Measurements from ENCODE around the gene ERC1. TPM values are rescaled to one million over a fixed set of nuclear protein-coding genes. Genes with fewer than 3 reads are reported as not detected.

ERC1 gene
- total RNA-seq, 1 donor from 2014 or later = 42.6 TPM

- Mint-ChIP-seq H3K9me3 (no peaks in the 10 kb centered on the region), H3K36me3 (ENCODE audit: low read depth) (no peaks in the 10 kb centered on the region), H3K4me3 (ENCODE audit: low read depth) (no peak overlapping the region), H3K4me1 (ENCODE audit: low read depth) (no peaks in the 10 kb centered on the region), H3K27ac (no peak overlapping the region), H3K27me3 (ENCODE audit: low read depth) (no peaks in the 10 kb centered on the region)
- intact Hi-C loops (cut with micrococcal nuclease) = no loop called here
- DNase-seq (ENCODE audit: low spot score) = no peak
Measured at GRCh38 chr12:1256991-1257390, 266.0 kb downstream of the ERC1 start.

- Mint-ChIP-seq H3K27ac (no peak overlapping the region), H3K9me3 (no peaks in the 10 kb centered on the region), H3K27me3 (ENCODE audit: low read depth) (no peaks in the 10 kb centered on the region), H3K4me3 (ENCODE audit: low read depth) (no peak overlapping the region), H3K36me3 (ENCODE audit: low read depth) (peaks cover 11% of the 10 kb centered on the region), H3K4me1 (ENCODE audit: low read depth) (no peaks in the 10 kb centered on the region)
- intact Hi-C loops (cut with micrococcal nuclease) = no loop called here
- no peak for DNase-seq (ENCODE audit: low spot score)
Measured at GRCh38 chr12:1262011-1262410, 271.0 kb downstream of the ERC1 start.

- Mint-ChIP-seq H3K9me3 (no peaks in the 10 kb centered on the region), H3K27me3 (ENCODE audit: low read depth) (no peaks in the 10 kb centered on the region), H3K4me3 (ENCODE audit: low read depth) (no peak overlapping the region), H3K27ac (no peak overlapping the region), H3K36me3 (ENCODE audit: low read depth) (peaks cover 11% of the 10 kb centered on the region), H3K4me1 (ENCODE audit: low read depth) (peaks cover 4% of the 10 kb centered on the region)
- no peak for DNase-seq (ENCODE audit: low spot score)
- intact Hi-C loops (cut with micrococcal nuclease) = no loop called here
Measured at GRCh38 chr12:1267243-1267642, 276.2 kb downstream of the ERC1 start.

GRCh38 chr12:1272142-1272541 is 281.1 kb downstream of the ERC1 start:
- H3K4me1 Mint-ChIP-seq (ENCODE audit: low read depth) = peaks cover 6% of the 10 kb centered on the region
- DNase-seq (ENCODE audit: low spot score) = no peak
- H3K27me3 Mint-ChIP-seq (ENCODE audit: low read depth) = no peaks in the 10 kb centered on the region
- no peak overlapping the region for H3K27ac Mint-ChIP-seq
- no peak overlapping the region for H3K4me3 Mint-ChIP-seq (ENCODE audit: low read depth)
- H3K9me3 Mint-ChIP-seq = no peaks in the 10 kb centered on the region
- H3K36me3 Mint-ChIP-seq (ENCODE audit: low read depth) = peaks cover 8% of the 10 kb centered on the region
- intact Hi-C loops (cut with micrococcal nuclease) = no loop called here

GRCh38 chr12:1273051-1273450 is 282.0 kb downstream of the ERC1 start:
- no peaks in the 10 kb centered on the region for H3K27me3 Mint-ChIP-seq (ENCODE audit: low read depth)
- no peak for DNase-seq (ENCODE audit: low spot score)
- no peaks in the 10 kb centered on the region for H3K9me3 Mint-ChIP-seq
- peaks cover 11% of the 10 kb centered on the region for H3K36me3 Mint-ChIP-seq (ENCODE audit: low read depth)
- peaks cover 11% of the 10 kb centered on the region for H3K4me1 Mint-ChIP-seq (ENCODE audit: low read depth)
- intact Hi-C loops (cut with micrococcal nuclease) = no loop called here
- H3K4me3 Mint-ChIP-seq (ENCODE audit: low read depth) = no peak overlapping the region
- no peak overlapping the region for H3K27ac Mint-ChIP-seq

GRCh38 chr12:1277905-1278304 is 286.9 kb downstream of the ERC1 start:
- H3K27ac Mint-ChIP-seq = no peak overlapping the region
- H3K4me3 Mint-ChIP-seq (ENCODE audit: low read depth) = no peak overlapping the region
- H3K36me3 Mint-ChIP-seq (ENCODE audit: low read depth) = peaks cover 11% of the 10 kb centered on the region
- no peaks in the 10 kb centered on the region for H3K9me3 Mint-ChIP-seq
- no peak for DNase-seq (ENCODE audit: low spot score)
- no peaks in the 10 kb centered on the region for H3K27me3 Mint-ChIP-seq (ENCODE audit: low read depth)
- H3K4me1 Mint-ChIP-seq (ENCODE audit: low read depth) = peaks cover 14% of the 10 kb centered on the region
- intact Hi-C loops (cut with micrococcal nuclease) = no loop called here

- intact Hi-C loops (cut with micrococcal nuclease) = no loop called here
- Mint-ChIP-seq H3K4me3 (ENCODE audit: low read depth) (no peak overlapping the region), H3K4me1 (ENCODE audit: low read depth) (peaks cover 14% of the 10 kb centered on the region), H3K27ac (no peak overlapping the region), H3K36me3 (ENCODE audit: low read depth) (peaks cover 7% of the 10 kb centered on the region), H3K9me3 (no peaks in the 10 kb centered on the region), H3K27me3 (ENCODE audit: low read depth) (no peaks in the 10 kb centered on the region)
- no peak for DNase-seq (ENCODE audit: low spot score)
Measured at GRCh38 chr12:1279050-1279449, 288.0 kb downstream of the ERC1 start.

GRCh38 chr12:1280059-1280458 is 289.0 kb downstream of the ERC1 start:
- intact Hi-C loops (cut with micrococcal nuclease) = no loop called here
- Mint-ChIP-seq H3K4me3 (ENCODE audit: low read depth) (no peak overlapping the region), H3K9me3 (no peaks in the 10 kb centered on the region), H3K27ac (no peak overlapping the region), H3K36me3 (ENCODE audit: low read depth) (peaks cover 3% of the 10 kb centered on the region), H3K27me3 (ENCODE audit: low read depth) (no peaks in the 10 kb centered on the region), H3K4me1 (ENCODE audit: low read depth) (peaks cover 17% of the 10 kb centered on the region)
- DNase-seq (ENCODE audit: low spot score) = no peak

- intact Hi-C loops (cut with micrococcal nuclease) = no loop called here
- no peak overlapping the region for H3K27ac Mint-ChIP-seq
- H3K9me3 Mint-ChIP-seq = no peaks in the 10 kb centered on the region
- no peaks in the 10 kb centered on the region for H3K27me3 Mint-ChIP-seq (ENCODE audit: low read depth)
- H3K4me3 Mint-ChIP-seq (ENCODE audit: low read depth) = no peak overlapping the region
- H3K4me1 Mint-ChIP-seq (ENCODE audit: low read depth) = peaks cover 17% of the 10 kb centered on the region
- H3K36me3 Mint-ChIP-seq (ENCODE audit: low read depth) = peaks cover 3% of the 10 kb centered on the region
- no peak for DNase-seq (ENCODE audit: low spot score)
Measured at GRCh38 chr12:1281683-1282366, 290.8 kb downstream of the ERC1 start.

- Mint-ChIP-seq H3K36me3 (ENCODE audit: low read depth) (no peaks in the 10 kb centered on the region), H3K9me3 (no peaks in the 10 kb centered on the region), H3K27me3 (ENCODE audit: low read depth) (no peaks in the 10 kb centered on the region), H3K4me3 (ENCODE audit: low read depth) (no peak overlapping the region), H3K4me1 (ENCODE audit: low read depth) (peaks cover 13% of the 10 kb centered on the region), H3K27ac (no peak overlapping the region)
- DNase-seq (ENCODE audit: low spot score) = no peak
- intact Hi-C loops (cut with micrococcal nuclease) = no loop called here
Measured at GRCh38 chr12:1282670-1283315, 291.8 kb downstream of the ERC1 start.

GRCh38 chr12:1283316-1283715 is 292.3 kb downstream of the ERC1 start:
- no peak overlapping the region for H3K27ac Mint-ChIP-seq
- H3K9me3 Mint-ChIP-seq = no peaks in the 10 kb centered on the region
- H3K4me3 Mint-ChIP-seq (ENCODE audit: low read depth) = no peak overlapping the region
- peaks cover 8% of the 10 kb centered on the region for H3K4me1 Mint-ChIP-seq (ENCODE audit: low read depth)
- no peaks in the 10 kb centered on the region for H3K27me3 Mint-ChIP-seq (ENCODE audit: low read depth)
- DNase-seq (ENCODE audit: low spot score) = no peak
- intact Hi-C loops (cut with micrococcal nuclease) = no loop called here
- H3K36me3 Mint-ChIP-seq (ENCODE audit: low read depth) = no peaks in the 10 kb centered on the region

- intact Hi-C loops (cut with micrococcal nuclease) = no loop called here
- H3K27ac Mint-ChIP-seq = no peak overlapping the region
- no peaks in the 10 kb centered on the region for H3K9me3 Mint-ChIP-seq
- H3K4me3 Mint-ChIP-seq (ENCODE audit: low read depth) = no peak overlapping the region
- peaks cover 1% of the 10 kb centered on the region for H3K36me3 Mint-ChIP-seq (ENCODE audit: low read depth)
- H3K4me1 Mint-ChIP-seq (ENCODE audit: low read depth) = peaks cover 4% of the 10 kb centered on the region
- no peak for DNase-seq (ENCODE audit: low spot score)
- H3K27me3 Mint-ChIP-seq (ENCODE audit: low read depth) = no peaks in the 10 kb centered on the region
Measured at GRCh38 chr12:1284611-1285010, 293.6 kb downstream of the ERC1 start.

- Mint-ChIP-seq H3K9me3 (no peaks in the 10 kb centered on the region), H3K4me3 (ENCODE audit: low read depth) (no peak overlapping the region), H3K27me3 (ENCODE audit: low read depth) (no peaks in the 10 kb centered on the region), H3K4me1 (ENCODE audit: low read depth) (peaks cover 4% of the 10 kb centered on the region), H3K36me3 (ENCODE audit: low read depth) (peaks cover 15% of the 10 kb centered on the region), H3K27ac (no peak overlapping the region)
- intact Hi-C loops (cut with micrococcal nuclease) = no loop called here
- DNase-seq (ENCODE audit: low spot score) = no peak
Measured at GRCh38 chr12:1287446-1287975, 296.5 kb downstream of the ERC1 start.
